Stimulated activated CD8-positive, alpha-beta memory T cell treated with anti-CD3 and anti-CD28 coated beads, Interleukin-12 subunit alpha, Interleukin-12 subunit beta, amount 100 ng/mL, for 4 hours (primary cell): ENCODE results near the gene TRPM8.

Experiments used
- DNase-seq: peaks from one replicate; pipeline ENCODE4 v3.0.0-alpha.2; 2020; ENCODE audit warnings: low read depth

TRPM8 gene

GRCh38 chr2:233976087-233976486, 58.9 kb downstream of the TRPM8 start:
- DNase-seq, result no peak

- no peak for DNase-seq
Measured at GRCh38 chr2:233976690-233977294, 59.6 kb downstream of the TRPM8 start.

- DNase-seq, result no peak
Measured at GRCh38 chr2:233977296-233977837, 60.2 kb downstream of the TRPM8 start.

GRCh38 chr2:233979748-233980147, 62.6 kb downstream of the TRPM8 start:
- DNase-seq, result no peak

- DNase-seq, result no peak
Measured at GRCh38 chr2:233980955-233981561, 63.9 kb downstream of the TRPM8 start.

GRCh38 chr2:233981574-233982420, 64.6 kb downstream of the TRPM8 start:
- no peak for DNase-seq

GRCh38 chr2:233982421-233983121, 65.4 kb downstream of the TRPM8 start:
- no peak for DNase-seq

- no peak for DNase-seq
Measured at GRCh38 chr2:233983445-233983844, 66.3 kb downstream of the TRPM8 start.

GRCh38 chr2:233988581-233988980, 71.4 kb downstream of the TRPM8 start:
- DNase-seq, result no peak

GRCh38 chr2:233989221-233989858, 72.2 kb downstream of the TRPM8 start:
- no peak for DNase-seq

GRCh38 chr2:233990261-233990798, 73.2 kb downstream of the TRPM8 start:
- peak; percentile 26 for DNase-seq

- DNase-seq, result no peak
Measured at GRCh38 chr2:233991196-233991595, 74.0 kb downstream of the TRPM8 start.

- no peak for DNase-seq
Measured at GRCh38 chr2:233992513-233993217, 75.5 kb downstream of the TRPM8 start.

GRCh38 chr2:233993461-233993860, 76.3 kb downstream of the TRPM8 start:
- no peak for DNase-seq

GRCh38 chr2:233994151-233994550, 77.0 kb downstream of the TRPM8 start:
- DNase-seq, result no peak

GRCh38 chr2:233996000-233996399, 78.8 kb downstream of the TRPM8 start:
- no peak for DNase-seq

GRCh38 chr2:233996461-233996860, 79.3 kb downstream of the TRPM8 start:
- no peak for DNase-seq

GRCh38 chr2:233997707-233998106, 80.5 kb downstream of the TRPM8 start:
- no peak for DNase-seq

GRCh38 chr2:233999182-233999581, 82.0 kb downstream of the TRPM8 start:
- DNase-seq, result no peak

GRCh38 chr2:234001380-234002160, 84.4 kb downstream of the TRPM8 start:
- DNase-seq, result no peak
